Hepatocyte (in vitro differentiated cells): ENCODE data around the gene SQOR. TPM values are rescaled to one million over a fixed set of nuclear protein-coding genes. Genes with fewer than 3 reads are reported as not detected.

ENCODE experiments used
- DNase-seq: peaks from one replicate; pipeline ENCODE4 v3.0.0-alpha.2; 2016; ENCODE audit warnings: low spot score
- H2AFZ ChIP-seq: fragments of 200-600 bp; sonication (generic); 2 replicates; pipeline ENCODE4 v1.6.0; 2016; ENCODE audit warnings: antibody characterized with exemption, mild to moderate bottlenecking
- H3K27ac ChIP-seq: fragments of 200-600 bp; sonication (generic); 2 replicates; pipeline ENCODE4 v1.5.1; 2016; ENCODE audit warnings: mild to moderate bottlenecking
- H3K27me3 ChIP-seq: fragments of 200-600 bp; sonication (generic); 2 replicates; pipeline ENCODE4 v1.6.1; 2016
- H3K36me3 ChIP-seq: fragments of 200-600 bp; sonication (generic); replicated peaks from 2 replicates; pipeline ENCODE4 v1.5.1; 2016; ENCODE audit warnings: low read depth; ENCODE audit not compliant: insufficient read depth
- H3K4me1 ChIP-seq: fragments of 200-600 bp; sonication (generic); 2 replicates; pipeline ENCODE4 v1.5.1; 2016; ENCODE audit warnings: mild to moderate bottlenecking, moderate library complexity; ENCODE audit not compliant: insufficient read depth
- H3K4me2 ChIP-seq: fragments of 200-600 bp; sonication (generic); 2 replicates; pipeline ENCODE4 v1.6.0; 2016
- H3K4me3 ChIP-seq: fragments of 200-600 bp; sonication (generic); 2 replicates; pipeline ENCODE4 v1.5.1; 2016; ENCODE audit warnings: mild to moderate bottlenecking
- H3K79me2 ChIP-seq: fragments of 200-600 bp; sonication (generic); 2 replicates; pipeline ENCODE4 v1.6.0; 2017; ENCODE audit warnings: mild to moderate bottlenecking
- H3K9me2 ChIP-seq: fragments of 200-600 bp; sonication (generic); replicated peaks from 2 replicates; pipeline ENCODE4 v1.6.0; 2017; ENCODE audit warnings: mild to moderate bottlenecking; ENCODE audit not compliant: insufficient read depth
- H3K9me3 ChIP-seq: fragments of 200-600 bp; sonication (generic); 2 replicates; pipeline ENCODE4 v1.5.1; 2016; ENCODE audit warnings: low read depth, mild to moderate bottlenecking
- H4K20me1 ChIP-seq: fragments of 200-600 bp; sonication (generic); 2 replicates; pipeline ENCODE4 v1.6.0; 2016; ENCODE audit warnings: mild to moderate bottlenecking; ENCODE audit not compliant: insufficient read depth, poor library complexity, severe bottlenecking
- CTCF ChIP-seq: fragments of 200-600 bp; sonication (generic); IDR thresholded peaks from 2 replicates; pipeline ENCODE4 v1.5.1; 2016; ENCODE audit warnings: antibody characterized with exemption, mild to moderate bottlenecking; ENCODE audit not compliant: poor library complexity
- EZH2 ChIP-seq: fragments of 200-600 bp; sonication (generic); IDR thresholded peaks from 2 replicates; pipeline ENCODE4 v1.6.1; 2016; ENCODE audit warnings: antibody characterized with exemption, mild to moderate bottlenecking, borderline replicate concordance
- EZH2phosphoT487 ChIP-seq: fragments of 200-600 bp; sonication (generic); IDR thresholded peaks from one replicate; pipeline ENCODE4 v1.6.1; 2018; ENCODE audit warnings: antibody characterized with exemption, mild to moderate bottlenecking, low read depth, moderate library complexity; ENCODE audit not compliant: unreplicated experiment, severe bottlenecking
- WGBS: methylation state at CpG from one replicate; pipeline ENCODE4 v1.1.6; 2016; ENCODE audit warnings: low lambda C conversion rate; ENCODE audit errors: missing lambda C conversion rate; 5-methylcytosine and 5-hydroxymethylcytosine counted together
- polyA plus RNA-seq: library from polyadenylated mRNA; unstranded; fragments of >200 nt; fragmentation: Nextera tagmentation; extraction: Ambion mirVana; gene quantifications from 2 replicates; pipeline ENCODE4 v1.2.1, GENCODE V29; 2016
- total RNA-seq: library from RNA; depleted of rRNA; stranded (reverse); fragments of >200 nt; gene quantifications from 2 replicates; pipeline ENCODE4 v1.2.3, GENCODE V29; 2014

SQOR gene
- total and polyA plus RNA-seq, 2 experiments from 2014 or later, result 30.1 to 37.0 TPM

GRCh38 chr15:45611305-45611704 lies 23.5 kb upstream of the SQOR start:
- Histone ChIP-seq H3K27ac (no peak overlapping the region), H3K4me3 (no peak overlapping the region), H3K9me2 (no peaks in the 10 kb centered on the region), H3K4me1 (no peaks in the 10 kb centered on the region), H2AFZ (no peak overlapping the region), H4K20me1 (no peaks in the 10 kb centered on the region), H3K4me2 (no peak overlapping the region), H3K27me3 (no peaks in the 10 kb centered on the region), H3K9me3 (no peaks in the 10 kb centered on the region), H3K36me3 (no peaks in the 10 kb centered on the region), H3K79me2 (no peaks in the 10 kb centered on the region)
- 19% methylated on average over 4 of the region's 4 CpGs for WGBS
- TF ChIP-seq EZH2 (no peak), CTCF (peak; percentile 52)
- DNase-seq, result peak; percentile 33

DNA sequence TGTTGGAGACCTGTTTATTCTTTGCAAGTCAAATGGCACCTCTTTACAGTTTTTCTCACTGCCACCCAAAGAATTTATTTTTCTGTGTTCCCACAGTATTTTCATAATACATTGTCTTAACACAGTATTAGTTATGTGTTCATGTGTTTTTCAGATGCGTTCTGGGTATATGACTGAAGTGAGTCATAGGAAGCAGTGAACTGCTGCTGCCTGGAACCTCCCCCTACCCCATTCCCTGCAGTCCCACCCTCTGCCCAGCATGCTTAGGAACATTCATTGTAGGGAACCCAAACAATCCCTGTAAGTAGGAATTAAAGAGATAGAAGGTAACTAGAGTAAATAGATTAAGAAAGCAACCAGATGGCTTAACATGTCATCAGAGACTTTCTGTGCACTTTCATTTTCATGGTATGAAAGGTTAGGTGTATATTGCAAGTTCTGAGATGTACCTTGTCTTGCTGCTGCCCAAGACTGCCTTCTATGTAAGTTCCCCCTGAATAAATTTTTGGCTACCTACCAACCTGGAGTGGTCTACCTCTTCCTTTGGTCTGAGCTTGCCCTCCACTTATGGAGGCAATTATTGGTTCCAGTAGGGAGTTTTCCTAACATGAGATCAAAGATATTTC lies 21.9 kb upstream of the SQOR start:
- H2AFZ ChIP-seq, result no peak overlapping the region
- H3K27me3 ChIP-seq, result no peaks in the 10 kb centered on the region
- H3K79me2 ChIP-seq, result no peaks in the 10 kb centered on the region
- H3K27ac ChIP-seq, result no peak overlapping the region
- no peaks in the 10 kb centered on the region for H3K36me3 ChIP-seq
- no peak overlapping the region for H3K4me3 ChIP-seq
- 43% methylated on average over 1 of the region's 1 CpG for WGBS
- H3K4me1 ChIP-seq, result no peaks in the 10 kb centered on the region
- TF ChIP-seq EZH2phosphoT487 (no peak), EZH2 (no peak), CTCF (no peak)
- no peaks in the 10 kb centered on the region for H3K9me2 ChIP-seq
- H4K20me1 ChIP-seq, result no peaks in the 10 kb centered on the region
- no peak overlapping the region for H3K4me2 ChIP-seq
- H3K9me3 ChIP-seq, result no peaks in the 10 kb centered on the region
- no peak for DNase-seq

DNA sequence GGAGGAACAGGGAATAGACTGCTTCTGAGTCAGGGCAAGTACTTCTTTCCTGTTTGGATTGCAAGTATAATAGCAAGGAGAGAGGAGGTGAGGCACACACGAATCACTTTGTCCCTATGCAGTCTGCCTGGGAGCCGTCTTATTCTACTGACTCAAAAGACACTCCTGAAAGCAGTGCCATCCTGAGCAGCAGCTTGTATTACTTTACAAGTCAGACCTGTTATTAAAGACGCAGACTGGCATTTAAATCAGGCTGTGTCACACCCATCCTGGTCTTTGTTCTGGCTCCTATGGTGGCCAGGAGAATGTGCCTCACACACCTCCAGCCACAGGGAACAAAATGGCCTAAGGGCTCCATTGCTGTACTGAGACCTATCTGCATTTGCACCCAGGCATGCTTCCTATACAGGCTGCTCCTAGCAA lies 17.9 kb upstream of the SQOR start:
- 69% methylated on average over 3 of the region's 3 CpGs for WGBS
- H3K9me3 ChIP-seq, result no peaks in the 10 kb centered on the region
- H2AFZ ChIP-seq, result no peak overlapping the region
- no peaks in the 10 kb centered on the region for H3K27me3 ChIP-seq
- H3K4me3 ChIP-seq, result no peak overlapping the region
- no peaks in the 10 kb centered on the region for H3K36me3 ChIP-seq
- no peak overlapping the region for H3K27ac ChIP-seq
- no peaks in the 10 kb centered on the region for H3K79me2 ChIP-seq
- H3K4me2 ChIP-seq, result no peak overlapping the region
- TF ChIP-seq EZH2, result no peak
- TF ChIP-seq EZH2phosphoT487, result no peak
- TF ChIP-seq CTCF, result no peak
- H4K20me1 ChIP-seq, result no peaks in the 10 kb centered on the region
- no peaks in the 10 kb centered on the region for H3K9me2 ChIP-seq
- DNase-seq, result no peak
- H3K4me1 ChIP-seq, result no peaks in the 10 kb centered on the region
